GM21515 (cell line): ENCODE results near the gene TRERF1.
"Not testable (repeated sequence)": the region's sequence is repeated elsewhere in the genome, so short reads cannot be mapped to it uniquely, and the experiment has no call there.

Experiments
- ATAC-seq: cut with Tn5 transposase; IDR thresholded peaks from one replicate; pipeline ENCODE4 v1.9.1; 2021; ENCODE audit not compliant: unreplicated experiment

The TRERF1 gene

DNA sequence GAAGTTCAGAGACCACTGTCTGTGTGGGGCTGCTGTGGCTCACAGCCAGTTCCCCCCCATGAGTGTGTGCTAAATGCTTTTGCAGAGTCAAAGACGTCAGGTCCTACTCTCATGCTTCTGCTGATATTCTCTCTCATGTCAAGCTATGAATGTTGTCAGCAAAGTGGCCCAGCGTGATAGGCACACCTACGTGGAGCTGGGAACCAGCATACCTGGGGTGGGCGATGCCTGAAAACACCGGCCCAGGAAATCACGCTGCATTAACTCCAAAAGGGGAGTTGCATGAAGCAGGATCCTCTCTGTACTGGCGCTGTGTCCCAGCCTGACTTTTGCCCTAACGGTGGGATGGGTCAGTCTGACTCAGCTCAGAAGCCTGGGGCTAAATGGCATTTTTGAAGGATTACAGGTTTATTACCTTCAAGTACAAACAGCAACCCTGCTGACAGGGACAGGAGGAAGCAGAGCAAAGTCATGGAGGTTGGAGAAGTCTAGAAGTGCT lies 225.0 kb downstream of the TRERF1 start:
- no peak for ATAC-seq

GRCh38 chr6:42226161-42226611 lies 225.5 kb downstream of the TRERF1 start:
- ATAC-seq, result no peak

DNA sequence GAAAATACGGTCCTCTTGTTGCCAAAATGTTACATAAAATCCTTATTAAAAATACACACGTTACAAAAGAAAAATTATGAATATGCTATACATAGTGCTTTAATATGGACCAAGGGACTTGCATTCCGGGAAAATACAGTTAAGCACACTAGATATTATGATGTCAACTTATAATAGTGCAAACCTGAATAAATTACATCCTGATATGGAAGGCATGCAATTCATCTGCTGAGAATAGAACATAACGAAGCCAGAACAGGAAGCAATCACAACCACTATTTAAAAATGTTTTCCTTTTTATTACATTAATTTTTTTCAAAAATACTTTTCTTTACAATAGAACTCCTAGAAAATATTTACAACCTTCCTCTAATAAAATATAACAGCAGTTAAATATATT lies 226.3 kb downstream of the TRERF1 start:
- ATAC-seq, result no peak

GRCh38 chr6:42225029-42225339 lies 226.7 kb downstream of the TRERF1 start:
- no peak for ATAC-seq

DNA sequence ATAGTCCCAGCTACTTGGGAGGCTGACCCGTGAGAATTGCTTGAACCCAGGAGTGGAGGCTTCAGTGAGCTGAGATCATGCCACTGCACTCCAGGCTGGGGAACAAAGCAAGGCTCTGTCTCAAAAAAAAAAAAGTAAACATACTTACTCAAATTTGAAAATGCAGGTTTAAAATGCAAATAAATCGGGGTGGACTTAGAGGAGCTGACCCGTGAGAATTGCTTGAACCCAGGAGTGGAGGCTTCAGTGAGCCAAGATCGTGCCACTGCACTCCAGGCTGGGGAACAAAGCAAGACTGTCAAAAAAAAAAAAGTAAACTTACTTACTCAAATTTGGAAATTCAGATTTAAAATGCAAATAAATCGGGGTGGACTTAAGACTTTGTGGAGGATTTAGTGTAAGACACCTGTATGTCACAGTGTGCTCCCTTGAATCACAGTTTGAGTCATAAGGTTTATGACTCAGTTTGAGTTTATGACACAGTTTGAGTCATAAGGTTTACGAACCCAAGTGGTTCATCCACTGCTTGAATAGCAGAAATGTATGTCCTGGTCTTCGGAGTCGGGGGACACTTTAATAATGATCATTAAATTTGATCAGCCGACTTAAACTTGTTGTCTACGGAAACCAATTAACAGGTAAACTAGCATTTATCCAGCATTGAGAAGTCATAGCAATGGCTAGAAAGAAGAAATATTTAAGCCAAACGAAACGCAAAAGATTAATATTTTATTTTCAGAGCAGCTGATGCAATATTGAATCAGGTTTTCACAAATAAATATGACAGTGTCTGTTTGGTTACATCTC lies 227.3 kb downstream of the TRERF1 start:
- peak; percentile 77 for ATAC-seq

- ATAC-seq, result no peak
Measured at GRCh38 chr6:42222448-42222847, 229.3 kb downstream of the TRERF1 start.

GRCh38 chr6:42221546-42221945 lies 230.2 kb downstream of the TRERF1 start:
- ATAC-seq, result no peak

- ATAC-seq, result no peak
Measured at GRCh38 chr6:42220807-42221206, 230.9 kb downstream of the TRERF1 start.

- peak; percentile 91 for ATAC-seq
Measured at GRCh38 chr6:42217519-42218367, 234.0 kb downstream of the TRERF1 start, which contains the start of gene MRPS10. TSS of gene MRPS10 (minus strand) at chr6:42217861. CDS start at chr6:42217849, 12 bp downstream.

GRCh38 chr6:42217157-42217518 lies 234.6 kb downstream of the TRERF1 start:
- ATAC-seq, result no peak

DNA sequence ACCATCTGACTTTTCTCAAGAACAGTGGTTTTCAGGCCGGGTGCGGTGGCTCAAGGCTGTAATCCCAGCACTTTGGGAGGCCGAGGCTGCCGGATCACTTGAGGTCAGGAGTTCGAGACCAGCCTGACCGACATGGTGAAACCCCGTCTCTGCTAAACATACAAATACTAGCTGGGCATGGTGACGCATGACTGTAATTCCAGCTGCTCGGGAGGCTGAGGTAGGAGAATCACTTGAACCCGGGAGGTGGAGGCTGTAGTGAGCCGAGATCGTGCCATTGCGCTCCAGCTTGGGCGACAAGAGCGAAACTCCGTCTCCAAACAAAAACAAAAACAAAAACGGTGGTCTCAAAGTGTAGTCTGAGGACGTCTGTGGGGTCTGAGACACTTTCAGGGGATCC lies 235.2 kb downstream of the TRERF1 start:
- ATAC-seq, result not testable (repeated sequence)

- no peak for ATAC-seq
Measured at GRCh38 chr6:42212442-42212841, 239.3 kb downstream of the TRERF1 start.

- no peak for ATAC-seq
Measured at GRCh38 chr6:42211726-42212125, 240.0 kb downstream of the TRERF1 start.

DNA sequence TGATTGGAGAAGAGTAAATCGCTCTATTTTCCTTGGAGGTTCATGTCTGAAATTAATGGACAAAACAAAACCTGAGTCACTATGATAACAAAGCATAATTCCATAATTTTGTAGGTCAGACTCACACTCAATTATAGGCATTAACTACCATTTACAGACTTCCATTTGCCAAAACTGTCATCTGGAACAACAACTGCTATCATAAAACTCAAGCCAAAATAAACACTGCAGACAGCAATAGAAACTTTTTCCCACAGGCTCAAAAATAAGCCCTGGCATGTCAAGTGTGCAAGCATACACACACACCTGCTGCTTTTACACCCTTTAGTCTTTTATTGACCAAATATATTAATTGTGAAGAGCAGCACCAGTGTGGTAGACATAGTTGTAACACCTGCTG lies 241.2 kb downstream of the TRERF1 start:
- no peak for ATAC-seq

GRCh38 chr6:42207559-42207958 lies 244.2 kb downstream of the TRERF1 start:
- ATAC-seq, result not testable (repeated sequence)

DNA sequence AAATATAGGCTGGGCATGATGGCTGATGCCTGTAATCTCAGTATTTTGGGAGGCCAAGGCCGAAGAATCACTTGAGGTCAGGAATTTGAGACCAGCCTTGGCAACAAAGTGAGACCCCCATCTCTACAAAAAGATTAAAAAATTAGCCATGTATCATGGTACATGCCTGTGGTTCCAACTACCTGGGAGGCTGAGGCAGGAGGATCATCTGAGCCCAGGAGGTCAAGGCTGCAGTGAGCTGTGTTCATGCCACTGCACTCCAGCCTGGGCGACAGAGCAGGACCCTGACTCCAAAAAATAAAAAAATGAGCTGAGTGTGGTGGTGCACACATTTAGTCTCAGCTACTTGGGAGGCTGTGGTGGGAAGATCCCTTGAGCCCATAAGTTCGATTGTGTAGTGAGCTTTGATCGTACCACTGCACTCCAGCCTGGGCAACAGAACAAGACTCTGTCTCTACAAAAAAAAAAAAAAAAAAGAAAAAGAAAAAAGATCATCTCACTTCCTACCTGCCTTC lies 246.9 kb downstream of the TRERF1 start:
- ATAC-seq, result no peak

GRCh38 chr6:42203183-42203582 lies 248.5 kb downstream of the TRERF1 start:
- no peak for ATAC-seq

DNA sequence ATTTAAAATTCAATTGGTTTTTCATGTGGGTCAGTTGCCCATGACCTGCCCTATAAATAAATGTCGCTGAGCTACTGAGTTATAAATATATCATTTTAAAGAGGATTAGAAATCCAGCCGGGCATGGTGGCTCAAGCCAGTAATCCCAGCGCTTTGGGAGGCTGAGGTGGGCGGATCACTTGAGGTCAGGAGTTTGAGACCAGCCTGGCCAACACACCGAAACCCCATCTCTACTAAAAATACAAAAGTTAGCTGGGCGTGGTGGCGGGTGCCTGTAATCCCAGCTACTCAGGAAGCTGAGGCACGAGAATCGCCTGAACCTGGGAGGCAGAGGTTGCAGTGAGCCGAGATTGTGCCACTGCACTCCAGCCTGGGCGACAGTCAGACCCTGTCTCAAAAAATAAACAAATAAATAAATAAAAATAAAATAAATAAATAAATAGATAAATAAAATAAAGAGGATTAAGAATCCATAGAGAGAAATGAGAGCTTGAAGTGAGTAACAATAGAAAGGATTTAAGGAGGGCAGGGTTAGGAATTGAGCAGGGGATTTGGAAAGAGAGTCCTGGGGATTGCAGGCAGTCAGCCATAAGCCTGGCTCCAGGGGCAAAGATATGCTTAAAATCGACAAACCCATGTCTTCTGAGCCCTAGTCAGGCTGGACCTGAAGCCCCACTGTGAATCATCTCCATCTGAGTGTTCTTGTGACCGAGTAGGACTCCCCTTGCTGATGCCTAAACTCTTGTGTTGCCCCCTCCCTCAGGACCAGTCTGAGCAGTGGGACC lies 249.4 kb downstream of the TRERF1 start:
- ATAC-seq, result not testable (repeated sequence)

- no peak for ATAC-seq
Measured at GRCh38 chr6:42201382-42201781, 250.3 kb downstream of the TRERF1 start.

DNA sequence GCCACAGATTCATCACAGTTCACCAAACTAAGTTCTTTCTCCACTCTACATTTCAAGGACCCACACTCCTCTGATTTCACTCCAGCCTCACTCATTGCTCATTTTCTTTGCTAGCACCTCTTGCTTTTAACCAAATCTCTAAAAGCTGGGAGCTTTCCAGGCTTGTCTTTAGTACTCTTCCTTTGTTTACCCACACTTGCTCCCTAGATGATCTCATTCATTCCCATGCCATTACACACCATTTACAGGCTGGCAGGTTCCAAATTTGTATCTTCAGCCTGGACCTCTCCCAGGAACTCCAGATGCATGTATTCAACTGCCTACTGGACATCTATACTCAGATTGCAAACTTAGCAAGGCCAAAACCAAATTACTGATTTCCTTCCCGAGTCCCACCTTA lies 251.7 kb downstream of the TRERF1 start:
- no peak for ATAC-seq
